Fibroblast of skin of right quadriceps (primary cell): Measurements from ENCODE around the gene RYR2.

Experiments used
- DNase-seq: peaks from one replicate; pipeline ENCODE4 v3.0.0-alpha.2; 2013

RYR2 gene

GRCh38 chr1:237478842-237479241 is 436.9 kb downstream of the RYR2 start:
- no peak for DNase-seq

GRCh38 chr1:237482777-237483176 is 440.8 kb downstream of the RYR2 start:
- no peak for DNase-seq

- no peak for DNase-seq
These were observed 450.4 kb downstream of the RYR2 start for GRCh38 chr1:237492359-237492758.

GRCh38 chr1:237500566-237500965 is 458.6 kb downstream of the RYR2 start:
- DNase-seq = no peak

GRCh38 chr1:237503292-237503691 is 461.3 kb downstream of the RYR2 start:
- no peak for DNase-seq

- no peak for DNase-seq
These were observed 465.0 kb downstream of the RYR2 start for GRCh38 chr1:237507005-237507404.

- DNase-seq = no peak
These were observed 467.8 kb downstream of the RYR2 start for GRCh38 chr1:237509748-237510147.

GRCh38 chr1:237525102-237525501 is 483.1 kb downstream of the RYR2 start:
- DNase-seq = no peak

GRCh38 chr1:237527761-237528160 is 485.8 kb downstream of the RYR2 start:
- no peak for DNase-seq

GRCh38 chr1:237528545-237528944 is 486.6 kb downstream of the RYR2 start:
- DNase-seq = no peak

GRCh38 chr1:237539055-237539454 is 497.1 kb downstream of the RYR2 start:
- DNase-seq = no peak

- DNase-seq = no peak
These were observed 500.8 kb downstream of the RYR2 start for GRCh38 chr1:237542525-237543418.

GRCh38 chr1:237553078-237553477 is 511.1 kb downstream of the RYR2 start:
- DNase-seq = no peak

GRCh38 chr1:237556911-237557310 is 514.9 kb downstream of the RYR2 start:
- no peak for DNase-seq

GRCh38 chr1:237562242-237562823 is 520.3 kb downstream of the RYR2 start:
- DNase-seq = peak; percentile 60

GRCh38 chr1:237565236-237565635 is 523.3 kb downstream of the RYR2 start:
- no peak for DNase-seq

- no peak for DNase-seq
These were observed 524.6 kb downstream of the RYR2 start for GRCh38 chr1:237566581-237566980.

- DNase-seq = no peak
These were observed 527.0 kb downstream of the RYR2 start for GRCh38 chr1:237568955-237569354.

- DNase-seq = no peak
These were observed 528.5 kb downstream of the RYR2 start for GRCh38 chr1:237570530-237570929.

GRCh38 chr1:237574536-237574935 is 532.6 kb downstream of the RYR2 start:
- no peak for DNase-seq

GRCh38 chr1:237578540-237578939 is 536.6 kb downstream of the RYR2 start:
- DNase-seq = no peak

- DNase-seq = no peak
These were observed 538.7 kb downstream of the RYR2 start for GRCh38 chr1:237580726-237581125.

- no peak for DNase-seq
These were observed 541.3 kb downstream of the RYR2 start for GRCh38 chr1:237583270-237583669.

- no peak for DNase-seq
These were observed 541.8 kb downstream of the RYR2 start for GRCh38 chr1:237583756-237584155.

GRCh38 chr1:237590386-237590785 is 548.4 kb downstream of the RYR2 start:
- DNase-seq = peak; percentile 64
